ENCODE results near the gene CREG2.
"Not testable (repeated sequence)": the region's sequence is repeated elsewhere in the genome, so short reads cannot be mapped to it uniquely, and the experiment has no call there.

Gene CREG2

DNA sequence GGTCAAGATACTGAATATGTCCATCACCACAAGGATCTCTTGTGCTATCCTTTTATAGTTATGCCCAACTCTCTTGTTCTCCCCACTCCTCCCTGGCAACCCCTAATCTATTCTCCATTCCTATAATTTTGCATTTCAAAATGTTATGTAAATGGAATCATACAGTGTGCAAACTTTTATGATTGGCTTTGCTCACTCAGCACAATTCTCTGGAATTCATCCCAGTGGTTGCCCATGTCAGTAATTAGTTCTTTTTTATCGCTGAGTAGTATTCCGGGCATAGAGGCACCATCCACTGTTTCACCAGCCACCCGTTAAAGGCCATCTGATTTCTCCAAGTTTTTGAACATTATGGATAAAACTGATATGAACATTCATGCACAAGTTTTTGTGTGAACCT, 40.4 kb downstream of the CREG2 start:
- DNase-seq (ENCODE audit: low read depth in 2 of 2) = no peak

DNA sequence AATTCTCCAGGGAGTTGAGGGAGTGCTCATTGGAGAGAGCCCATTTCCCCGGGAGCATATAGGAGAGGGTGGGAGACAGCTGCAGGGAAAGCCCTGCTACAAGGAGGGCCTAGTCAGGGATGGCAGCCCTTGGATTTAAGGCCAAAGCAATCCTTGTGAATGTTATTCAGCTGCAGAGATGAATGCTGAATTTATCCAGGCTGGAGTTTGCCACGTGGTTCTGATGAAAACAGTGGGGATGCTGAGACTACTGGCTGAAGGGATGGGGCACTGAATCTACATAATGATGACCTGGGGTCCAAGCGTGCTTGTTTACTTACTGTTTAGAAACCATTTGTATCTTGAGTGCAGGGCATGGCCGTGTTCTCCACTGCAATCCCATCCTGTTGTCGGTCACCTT, 43.2 kb downstream of the CREG2 start:
- DNase-seq (ENCODE audit: low read depth in 2 of 2) = no peak

DNA sequence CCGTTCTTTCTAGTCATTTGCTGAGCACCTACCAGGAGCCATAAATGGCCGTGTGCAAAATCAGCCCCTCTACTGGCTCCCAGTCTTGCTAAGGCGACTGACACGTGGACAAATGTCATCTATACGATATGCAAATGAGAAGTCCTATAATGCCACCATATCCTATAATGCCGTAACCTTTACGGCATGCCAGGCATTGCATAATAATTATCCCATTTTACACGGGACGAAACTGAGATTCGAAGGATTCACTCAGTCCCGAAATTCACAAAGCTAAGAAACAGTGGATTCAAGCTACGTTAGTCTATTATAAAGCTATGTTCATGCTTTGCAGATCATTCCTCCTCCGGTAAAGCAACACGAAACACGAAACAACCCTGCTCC, 44.7 kb downstream of the CREG2 start:
- no peak for DNase-seq (ENCODE audit: low read depth in 2 of 2)

DNA sequence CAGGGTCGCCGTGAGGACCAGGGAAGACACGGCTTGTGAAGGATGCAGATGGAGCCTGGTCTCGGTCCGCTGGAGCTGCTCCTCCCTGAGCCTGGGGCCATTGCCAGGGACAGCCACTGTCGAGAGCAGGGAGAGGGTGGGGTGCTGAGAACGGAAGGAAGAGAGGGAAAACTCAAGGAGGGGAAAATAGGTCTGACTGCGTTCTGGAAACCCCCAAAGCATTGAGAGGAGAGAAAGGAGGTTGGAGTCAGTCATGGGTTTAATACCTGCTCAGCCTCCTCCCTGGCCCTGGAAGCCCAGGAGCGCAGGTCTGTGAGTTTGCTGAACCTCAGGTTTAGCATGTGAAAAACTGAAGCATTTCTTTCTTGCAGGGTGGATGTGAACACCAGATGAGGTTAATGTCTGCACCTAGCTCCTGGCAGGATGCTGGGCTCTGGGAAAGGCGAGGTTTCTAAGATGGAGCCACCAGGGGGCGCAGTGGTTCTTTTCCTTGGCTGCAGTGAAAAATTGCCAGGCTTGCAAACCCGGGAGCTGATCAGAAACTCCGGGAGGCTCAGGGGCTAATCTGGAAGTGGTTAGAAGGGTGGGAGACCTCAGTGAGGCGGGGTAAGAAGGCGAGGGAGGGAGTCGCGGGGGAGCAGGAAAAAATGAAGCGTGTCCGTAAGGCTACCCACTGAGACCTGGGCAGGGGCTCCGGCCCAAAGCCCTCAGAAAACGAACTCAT, 45.2 kb downstream of the CREG2 start:
- peak; percentile 60 to 61 for DNase-seq (ENCODE audit: low read depth in 2 of 2)

GRCh38 chr2:101341421-101341820, 45.9 kb downstream of the CREG2 start:
- no peak for DNase-seq (ENCODE audit: low read depth in 2 of 2)

DNA sequence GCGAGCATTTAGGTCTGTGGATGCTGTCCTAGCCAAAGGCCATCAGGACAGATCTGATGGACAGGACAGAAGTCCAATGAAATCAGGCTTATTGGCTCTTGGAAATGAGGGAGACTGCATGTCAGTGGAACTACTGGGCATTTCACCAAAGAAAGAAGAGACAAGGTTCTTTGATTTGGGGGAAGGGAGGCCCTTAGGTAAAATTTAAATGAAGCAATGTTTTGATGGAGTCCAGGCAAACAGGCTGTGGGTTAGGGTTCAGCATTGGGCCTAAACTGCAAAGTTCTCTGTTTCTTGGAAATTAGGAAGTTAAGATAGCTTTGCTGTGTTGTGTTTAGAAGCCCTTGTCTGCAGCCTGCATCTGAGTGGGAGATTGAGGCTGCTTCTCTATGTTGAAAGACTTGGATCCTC, 47.2 kb downstream of the CREG2 start:
- no peak for DNase-seq (ENCODE audit: low read depth in 2 of 2)

GRCh38 chr2:101339266-101339880, 47.9 kb downstream of the CREG2 start:
- no peak for DNase-seq (ENCODE audit: low read depth in 2 of 2)

DNA sequence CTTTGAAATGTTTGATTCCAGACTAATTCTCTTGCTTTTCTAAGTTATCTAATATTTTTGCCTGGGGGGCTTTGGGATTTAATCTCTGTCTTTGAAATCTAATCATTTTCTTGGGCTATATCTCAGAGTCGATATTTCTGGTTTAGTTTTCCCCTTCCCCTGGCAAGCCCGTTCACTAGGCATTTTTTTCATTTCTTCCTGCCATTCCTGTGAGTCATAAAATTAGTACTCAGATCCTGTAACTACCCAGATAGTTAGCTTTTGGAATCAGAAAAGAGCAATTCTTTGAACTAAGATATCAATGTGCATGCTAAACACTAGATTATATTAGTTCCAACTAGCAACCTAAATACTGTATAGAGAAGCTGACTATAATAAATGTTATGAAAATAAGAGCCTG, 49.4 kb downstream of the CREG2 start:
- no peak for DNase-seq (ENCODE audit: low read depth in 2 of 2)

- no peak for DNase-seq (ENCODE audit: low read depth in 2 of 2)
Measured at GRCh38 chr2:101332885-101333766, 54.2 kb downstream of the CREG2 start.

DNA sequence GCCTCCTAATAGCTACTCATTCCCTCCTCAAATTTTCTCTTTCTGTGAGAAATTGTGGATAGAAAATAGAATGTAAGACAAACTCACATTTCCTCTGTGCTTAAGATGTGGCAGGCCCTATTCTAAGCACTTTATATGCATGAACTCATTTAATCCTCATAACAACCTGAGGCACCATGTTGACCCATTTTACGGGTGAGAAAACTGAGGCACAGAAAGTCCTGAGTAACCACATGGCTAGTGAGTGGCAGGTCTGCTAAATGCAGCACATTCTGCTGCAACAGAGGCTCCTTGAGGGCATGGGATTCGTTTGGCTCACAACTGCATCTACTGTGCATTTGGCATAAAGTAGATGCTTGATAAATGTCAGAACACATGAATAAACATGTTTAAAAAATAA, 56.1 kb downstream of the CREG2 start:
- DNase-seq (ENCODE audit: low read depth in 2 of 2) = no peak

DNA sequence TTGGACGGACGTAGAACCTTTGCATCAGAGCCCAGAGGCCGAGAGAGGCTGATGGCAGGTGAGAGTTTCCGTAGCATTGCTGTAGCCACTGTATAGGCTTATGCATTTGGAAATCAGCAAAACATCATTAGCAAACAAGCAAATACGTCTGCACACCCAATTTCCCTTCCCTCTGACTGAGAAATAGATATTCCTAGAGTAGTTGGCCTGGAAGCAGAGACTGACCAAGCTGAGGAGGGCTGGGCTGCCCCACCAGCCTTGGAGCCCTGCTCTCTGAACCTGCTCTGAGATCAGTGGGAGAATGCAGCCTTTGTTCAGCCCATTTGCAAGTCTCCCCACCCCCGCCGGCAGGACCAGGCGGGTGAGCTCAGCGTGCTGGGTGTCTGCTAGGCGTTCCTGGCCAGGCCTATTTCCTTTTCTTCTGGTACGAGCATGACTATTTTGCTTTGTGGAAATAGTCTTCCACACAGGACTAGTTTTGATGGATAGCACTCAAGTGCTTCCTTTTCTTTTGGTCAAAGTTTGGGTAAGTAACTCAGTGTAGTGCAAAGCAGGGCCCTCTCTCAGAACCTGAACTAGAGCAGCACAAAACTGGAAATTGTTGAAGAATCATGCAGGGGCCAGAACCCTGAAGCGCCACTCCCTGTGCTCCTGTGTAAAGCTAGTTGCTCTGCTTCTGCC, 56.9 kb downstream of the CREG2 start:
- DNase-seq (ENCODE audit: low read depth in 2 of 2) = no peak

- DNase-seq (ENCODE audit: low read depth in 2 of 2) = no peak
Measured at GRCh38 chr2:101329026-101329425, 58.3 kb downstream of the CREG2 start.

- peak in 1 of 2 experiments; percentile 31 for DNase-seq (ENCODE audit: low read depth in 2 of 2)
Measured at GRCh38 chr2:101328474-101329007, 58.8 kb downstream of the CREG2 start.

- no peak for DNase-seq (ENCODE audit: low read depth in 2 of 2)
Measured at GRCh38 chr2:101327863-101328394, 59.4 kb downstream of the CREG2 start.

GRCh38 chr2:101325425-101325824, 61.9 kb downstream of the CREG2 start:
- DNase-seq (ENCODE audit: low read depth in 2 of 2) = no peak

- not testable (repeated sequence) for DNase-seq (ENCODE audit: low read depth in 2 of 2)
Measured at GRCh38 chr2:101316568-101316967, 70.7 kb downstream of the CREG2 start.

DNA sequence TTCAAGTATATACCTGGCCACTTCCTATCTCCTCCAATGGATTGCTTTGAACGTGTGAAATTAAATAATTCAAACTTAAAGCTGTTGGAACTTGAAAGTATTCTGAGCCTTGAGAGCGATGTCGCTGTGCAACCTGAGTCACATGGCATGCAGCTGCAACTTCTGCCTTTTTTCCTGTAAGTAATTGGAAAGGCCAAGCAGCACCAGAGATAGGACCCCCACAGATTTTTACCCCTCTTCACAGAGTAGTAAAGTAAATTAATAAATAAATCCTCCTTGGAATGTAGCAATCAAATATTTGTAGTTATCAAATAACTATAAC, 75.6 kb downstream of the CREG2 start:
- DNase-seq (ENCODE audit: low read depth in 2 of 2) = no peak

DNA sequence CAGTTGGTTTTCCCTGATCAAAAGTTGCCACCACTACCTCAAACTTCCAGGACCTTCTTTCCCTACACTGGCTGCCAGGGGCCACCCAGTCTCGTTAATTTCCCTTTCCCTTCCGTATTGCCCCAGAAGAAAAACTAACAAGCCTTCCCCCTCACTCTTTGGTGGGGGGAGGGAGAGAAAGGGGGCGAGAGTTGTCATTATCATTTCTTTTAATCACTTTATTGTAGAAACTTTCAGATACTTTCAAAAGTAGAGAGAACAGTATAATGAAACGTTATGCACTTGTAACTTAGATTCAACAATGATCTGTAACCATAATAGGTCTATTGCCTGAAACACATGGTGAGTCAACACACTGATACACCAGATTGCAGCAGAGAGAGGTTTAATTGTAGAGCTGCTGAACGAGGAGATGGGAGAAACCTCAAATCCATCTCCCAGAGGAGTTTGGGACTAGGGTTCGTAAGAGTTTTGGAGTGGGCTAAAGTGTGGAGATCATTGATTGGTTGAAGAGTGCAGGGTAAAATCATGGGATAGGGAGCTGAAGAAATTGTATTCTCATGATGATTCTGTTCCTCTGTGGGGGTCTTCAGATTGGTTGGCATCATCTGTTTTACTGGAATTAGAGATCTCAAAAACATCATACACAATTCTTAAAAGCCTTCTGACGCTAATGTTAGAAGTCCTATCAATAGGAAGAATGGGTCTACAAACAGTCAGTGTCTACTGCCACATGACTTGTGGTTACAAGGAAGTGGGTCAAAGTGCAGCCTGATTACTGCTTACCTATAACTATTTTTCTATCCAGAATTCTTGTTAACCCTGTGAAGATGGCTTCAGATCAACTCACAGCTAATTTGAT, 76.2 kb downstream of the CREG2 start:
- DNase-seq (ENCODE audit: low read depth in 2 of 2) = no peak

DNA sequence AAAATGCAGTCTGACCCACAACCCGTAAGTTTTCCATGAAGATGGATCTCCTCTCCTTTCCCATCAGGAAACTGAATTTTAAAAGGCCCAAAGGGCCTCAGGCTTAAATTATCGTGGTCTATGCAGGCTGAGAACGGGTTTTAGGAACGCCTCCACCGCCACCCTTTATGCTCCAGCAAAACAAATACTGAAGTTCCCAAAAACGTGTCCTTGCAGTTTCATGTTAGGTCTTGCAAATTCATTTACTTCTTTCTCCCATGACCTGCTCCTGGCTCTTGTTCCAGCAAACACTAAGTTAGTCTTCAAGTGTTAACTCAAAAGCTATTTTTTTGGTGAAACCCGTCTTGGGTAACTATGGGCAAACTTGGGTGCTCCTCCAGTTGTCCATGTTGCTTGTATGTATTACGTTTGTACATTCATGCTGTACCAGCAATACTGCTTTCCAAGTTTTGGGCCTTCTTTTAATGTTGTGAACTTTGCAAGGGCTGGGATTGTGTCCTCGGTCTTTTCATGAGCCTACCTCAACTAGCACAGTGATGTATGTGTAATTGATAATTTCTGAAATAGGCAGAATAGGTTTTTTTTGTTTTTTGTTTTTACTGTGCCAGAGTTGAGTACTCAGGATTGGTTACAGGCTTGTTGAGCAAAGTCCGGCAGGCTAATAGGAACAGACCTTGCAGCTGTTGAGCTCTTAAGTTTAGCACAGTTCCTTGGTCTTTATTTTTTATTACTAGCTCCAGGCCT, 77.0 kb downstream of the CREG2 start:
- DNase-seq (ENCODE audit: low read depth in 2 of 2) = no peak
